ENCODE data around the gene ARRDC1. TPM values are rescaled to one million over a fixed set of nuclear protein-coding genes. Genes with fewer than 3 reads are reported as not detected.
A peak's percentile ranks its signal among the peaks of the same experiment; 100 is the strongest.
"Not testable (repeated sequence)": the region's sequence is repeated elsewhere in the genome, so short reads cannot be mapped to it uniquely, and the experiment has no call there.

Gene ARRDC1
- total RNA-seq, 2 experiments from 2014 or later = 52.4 to 64.2 TPM

DNA sequence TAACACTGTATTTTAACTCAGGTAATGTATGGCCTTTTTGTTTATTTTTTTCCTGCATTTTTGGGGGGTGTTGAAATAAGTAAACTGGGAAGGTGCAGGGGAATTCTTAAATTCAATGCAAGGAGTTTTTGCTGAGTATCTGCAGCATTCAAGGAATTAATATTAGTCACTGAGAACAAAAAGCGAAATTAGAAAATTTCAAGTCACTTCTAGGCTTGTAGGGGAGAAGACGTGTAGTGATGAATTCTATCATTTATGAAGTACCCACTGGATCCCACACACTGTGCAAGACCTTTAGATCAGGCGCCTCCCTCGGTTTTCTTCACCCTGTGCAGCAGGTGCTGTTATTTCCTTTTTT lies 14.5 kb downstream of the ARRDC1 start:
- Mint-ChIP-seq H3K27ac (peak overlapping the region; percentile 89), H3K4me1 (peaks cover 46% of the 10 kb centered on the region), H3K27me3 (no peaks in the 10 kb centered on the region), H3K36me3 (ENCODE audit: low read depth) (peaks cover 27% of the 10 kb centered on the region), H3K4me3 (peak overlapping the region; percentile 82), H3K9me3 (no peaks in the 10 kb centered on the region)
- POLR2A ChIA-PET = no interaction called here
- DNase-seq = no peak
- CTCF ChIA-PET = no interaction called here

DNA sequence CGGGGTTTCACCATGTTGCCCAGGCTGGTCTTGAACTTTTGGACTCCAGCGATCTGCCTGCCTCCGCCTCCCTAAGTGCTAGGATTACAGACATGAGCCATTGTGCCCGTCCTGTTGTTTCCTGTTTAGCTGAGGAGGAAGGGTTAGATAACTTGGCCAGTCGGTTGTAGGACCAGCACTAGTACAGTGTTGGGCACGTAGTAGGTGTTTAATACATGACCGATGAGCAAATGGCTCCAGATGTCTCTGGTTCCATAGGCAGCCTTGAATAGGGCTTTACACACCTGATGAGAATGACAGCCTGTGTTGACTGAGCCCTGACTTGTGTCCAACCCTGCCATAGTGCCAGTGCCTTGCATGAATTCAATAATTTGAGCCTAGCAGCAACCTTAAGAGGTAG lies 15.1 kb downstream of the ARRDC1 start:
- ChIA-PET CTCF (interaction anchor here (1.1 kb wide), 1 partner anchor 41 kb away, joined by 3 read pairs; no protein-coding TSS in a partner anchor), POLR2A (no interaction called here)
- no peak for DNase-seq
- no peaks in the 10 kb centered on the region for H3K27me3 Mint-ChIP-seq
- H3K4me1 Mint-ChIP-seq = peaks cover 52% of the 10 kb centered on the region
- H3K36me3 Mint-ChIP-seq (ENCODE audit: low read depth) = peaks cover 29% of the 10 kb centered on the region
- H3K27ac Mint-ChIP-seq = no peak overlapping the region
- H3K9me3 Mint-ChIP-seq = no peaks in the 10 kb centered on the region
- peak overlapping the region; percentile 82 for H3K4me3 Mint-ChIP-seq

GRCh38 chr9:137621131-137621757 lies 15.8 kb downstream of the ARRDC1 start:
- peaks cover 29% of the 10 kb centered on the region for H3K36me3 Mint-ChIP-seq (ENCODE audit: low read depth)
- peak overlapping the region; percentile 82 for H3K4me3 Mint-ChIP-seq
- no peaks in the 10 kb centered on the region for H3K27me3 Mint-ChIP-seq
- peak overlapping the region; percentile 26 for H3K27ac Mint-ChIP-seq
- peaks cover 53% of the 10 kb centered on the region for H3K4me1 Mint-ChIP-seq
- ChIA-PET CTCF (interaction anchor here (1.1 kb wide), 1 partner anchor 42 kb away, joined by 3 read pairs; no protein-coding TSS in a partner anchor), POLR2A (interaction anchor here (0.8 kb wide), 1 partner anchor 30 kb away, joined by 3 read pairs; no protein-coding TSS in a partner anchor)
- no peaks in the 10 kb centered on the region for H3K9me3 Mint-ChIP-seq
- DNase-seq = no peak

DNA sequence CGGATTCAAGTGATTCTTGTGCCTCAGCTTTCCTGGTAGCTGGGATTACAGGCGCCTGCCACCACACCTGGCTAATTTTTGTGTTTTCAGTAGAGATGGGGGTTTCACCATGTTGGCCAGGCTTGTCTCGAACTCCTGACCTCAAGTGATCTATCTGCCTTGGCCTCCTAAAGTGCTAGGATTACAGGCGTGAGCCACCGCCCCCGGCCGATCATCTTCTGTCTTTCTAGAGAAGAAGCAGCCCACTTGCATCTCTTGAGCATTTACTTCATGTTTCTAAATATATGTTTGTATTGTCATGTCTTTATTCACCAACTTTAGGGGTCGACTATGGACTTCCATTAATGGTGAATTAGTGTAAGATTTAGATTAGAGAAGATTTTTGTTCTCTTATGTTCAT lies 16.7 kb downstream of the ARRDC1 start:
- Mint-ChIP-seq H3K4me1 (peaks cover 52% of the 10 kb centered on the region), H3K36me3 (ENCODE audit: low read depth) (peaks cover 30% of the 10 kb centered on the region)
- not testable (repeated sequence) for H3K9me3 Mint-ChIP-seq, DNase-seq, H3K27ac Mint-ChIP-seq, H3K4me3 Mint-ChIP-seq, H3K27me3 Mint-ChIP-seq
- CTCF ChIA-PET = interaction anchor here (0.6 to 1.1 kb wide), 3 partner anchors 21 to 1944 kb away, joined by 3 to 4 read pairs (median 3); no protein-coding TSS in a partner anchor
- POLR2A ChIA-PET = interaction anchor here (0.6 to 0.8 kb wide), 2 partner anchors 31 to 528 kb away, joined by 3 read pairs; no protein-coding TSS in a partner anchor

DNA sequence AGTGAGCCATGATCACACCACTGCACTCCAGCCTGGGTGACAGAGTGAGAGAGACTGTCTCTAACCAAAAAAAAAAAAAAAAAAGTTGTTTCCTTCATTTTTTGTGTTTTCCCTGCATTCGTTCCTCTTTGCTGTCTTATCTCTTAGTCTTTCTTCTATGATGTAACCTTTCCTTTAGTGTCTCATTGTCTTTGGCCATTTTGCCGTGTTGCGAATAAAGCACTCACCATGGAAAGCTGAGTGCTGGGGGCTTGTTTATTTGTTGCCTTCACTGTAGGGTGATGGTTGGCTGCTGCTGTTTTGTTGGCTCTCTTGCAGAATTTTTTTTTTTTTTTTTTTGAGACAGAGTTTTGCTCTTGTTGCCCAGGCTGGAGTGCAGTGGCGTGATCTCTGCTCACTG lies 21.0 kb downstream of the ARRDC1 start:
- CTCF ChIA-PET = interaction anchor here (0.6 kb wide), 1 partner anchor 34 kb away, joined by 4 read pairs; no protein-coding TSS in a partner anchor
- no peak overlapping the region for H3K4me3 Mint-ChIP-seq
- peaks cover 52% of the 10 kb centered on the region for H3K4me1 Mint-ChIP-seq

GRCh38 chr9:137627406-137627805 lies 21.9 kb downstream of the ARRDC1 start:
- H3K27me3 Mint-ChIP-seq, POLR2A ChIA-PET, H3K4me3 Mint-ChIP-seq, H3K27ac Mint-ChIP-seq, DNase-seq, H3K9me3 Mint-ChIP-seq: not testable (repeated sequence)
- CTCF ChIA-PET = interaction anchor here (2.2 kb wide), 1 partner anchor 9 kb away, joined by 5 read pairs; the partner anchor contains the start of gene EHMT1
- peaks cover 28% of the 10 kb centered on the region for H3K36me3 Mint-ChIP-seq (ENCODE audit: low read depth)
- peaks cover 53% of the 10 kb centered on the region for H3K4me1 Mint-ChIP-seq

More for the DNA sequence above, 21.0 kb downstream of the ARRDC1 start:
- POLR2A ChIA-PET = no interaction called here
- Mint-ChIP-seq H3K27ac (no peak overlapping the region), H3K9me3 (no peaks in the 10 kb centered on the region), H3K36me3 (ENCODE audit: low read depth) (peaks cover 33% of the 10 kb centered on the region), H3K27me3 (no peaks in the 10 kb centered on the region)
- no peak for DNase-seq

- Mint-ChIP-seq H3K27me3 (no peaks in the 10 kb centered on the region), H3K4me3 (no peak overlapping the region), H3K9me3 (no peaks in the 10 kb centered on the region), H3K36me3 (ENCODE audit: low read depth) (peaks cover 22% of the 10 kb centered on the region), H3K27ac (peak overlapping the region; percentile 60), H3K4me1 (peaks cover 52% of the 10 kb centered on the region)
- CTCF ChIA-PET = interaction anchor here (0.9 kb wide), 1 partner anchor 17 kb away, joined by 3 read pairs; no protein-coding TSS in a partner anchor
- POLR2A ChIA-PET = no interaction called here
- DNase-seq = no peak
Measured at GRCh38 chr9:137630126-137630525, 24.6 kb downstream of the ARRDC1 start.

- H3K4me1 Mint-ChIP-seq = peaks cover 47% of the 10 kb centered on the region
- H3K27me3 Mint-ChIP-seq = no peaks in the 10 kb centered on the region
- H3K27ac Mint-ChIP-seq = no peak overlapping the region
- no peaks in the 10 kb centered on the region for H3K9me3 Mint-ChIP-seq
- ChIA-PET POLR2A (no interaction called here), CTCF (interaction anchor here (0.9 kb wide), 1 partner anchor 16 kb away, joined by 3 read pairs; no protein-coding TSS in a partner anchor)
- no peak overlapping the region for H3K4me3 Mint-ChIP-seq
- H3K36me3 Mint-ChIP-seq (ENCODE audit: low read depth) = peaks cover 19% of the 10 kb centered on the region
- DNase-seq = no peak
Measured at GRCh38 chr9:137630679-137631078, 25.2 kb downstream of the ARRDC1 start.

GRCh38 chr9:137631345-137632229 lies 26.1 kb downstream of the ARRDC1 start:
- ChIA-PET POLR2A (no interaction called here), CTCF (no interaction called here)
- H3K4me3 Mint-ChIP-seq = no peak overlapping the region
- peaks cover 22% of the 10 kb centered on the region for H3K36me3 Mint-ChIP-seq (ENCODE audit: low read depth)
- H3K27me3 Mint-ChIP-seq = no peaks in the 10 kb centered on the region
- H3K9me3 Mint-ChIP-seq = no peaks in the 10 kb centered on the region
- DNase-seq = no peak
- H3K27ac Mint-ChIP-seq = no peak overlapping the region
- H3K4me1 Mint-ChIP-seq = peaks cover 49% of the 10 kb centered on the region

GRCh38 chr9:137632230-137633161 lies 27.0 kb downstream of the ARRDC1 start:
- no peaks in the 10 kb centered on the region for H3K27me3 Mint-ChIP-seq
- peaks cover 22% of the 10 kb centered on the region for H3K36me3 Mint-ChIP-seq (ENCODE audit: low read depth)
- no peak overlapping the region for H3K27ac Mint-ChIP-seq
- H3K4me3 Mint-ChIP-seq = no peak overlapping the region
- no peaks in the 10 kb centered on the region for H3K9me3 Mint-ChIP-seq
- DNase-seq = no peak
- CTCF ChIA-PET = no interaction called here
- POLR2A ChIA-PET = no interaction called here
- peaks cover 49% of the 10 kb centered on the region for H3K4me1 Mint-ChIP-seq

DNA sequence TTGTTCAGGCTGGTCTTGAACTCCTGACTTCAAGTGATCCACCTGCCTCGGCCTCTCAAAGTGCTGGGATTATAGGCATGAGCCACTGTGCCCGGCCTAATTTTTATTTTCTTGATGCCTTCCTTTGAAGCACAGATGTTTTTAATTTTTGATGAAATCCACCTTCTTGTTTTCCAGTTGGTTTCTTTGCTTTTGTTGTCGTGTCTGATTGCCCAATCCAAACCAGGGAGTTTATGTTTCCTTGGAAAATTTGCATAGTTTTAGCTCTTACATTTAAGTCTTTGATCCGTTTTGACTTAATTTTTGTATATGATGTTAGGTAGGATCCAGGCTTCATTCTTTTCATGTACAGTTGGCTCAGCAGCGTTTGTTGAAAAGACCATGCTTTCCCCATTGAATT lies 28.5 kb downstream of the ARRDC1 start:
- no peak for DNase-seq
- peaks cover 46% of the 10 kb centered on the region for H3K4me1 Mint-ChIP-seq
- H3K4me3 Mint-ChIP-seq = no peak overlapping the region
- H3K36me3 Mint-ChIP-seq (ENCODE audit: low read depth) = peaks cover 12% of the 10 kb centered on the region
- H3K27me3 Mint-ChIP-seq = no peaks in the 10 kb centered on the region
- POLR2A ChIA-PET = no interaction called here
- H3K9me3 Mint-ChIP-seq = no peaks in the 10 kb centered on the region
- CTCF ChIA-PET = interaction anchor here (0.6 kb wide), 1 partner anchor 39 kb away, joined by 4 read pairs; no protein-coding TSS in a partner anchor
- no peak overlapping the region for H3K27ac Mint-ChIP-seq

- Mint-ChIP-seq H3K27me3 (no peaks in the 10 kb centered on the region), H3K36me3 (ENCODE audit: low read depth) (peaks cover 20% of the 10 kb centered on the region), H3K4me3 (peak overlapping the region; percentile 76), H3K9me3 (no peaks in the 10 kb centered on the region), H3K27ac (peak overlapping the region; percentile 93), H3K4me1 (peaks cover 45% of the 10 kb centered on the region)
- CTCF ChIA-PET = interaction anchor here (0.8 kb wide), 1 partner anchor 8 kb away, joined by 4 read pairs; no protein-coding TSS in a partner anchor
- no peak for DNase-seq
- POLR2A ChIA-PET = no interaction called here
Measured at GRCh38 chr9:137638680-137639079, 33.2 kb downstream of the ARRDC1 start.
